Skeletal muscle tissue (tissue), 4 donors: ENCODE measurements around the gene PLXNA1. TPM values are rescaled to one million over a fixed set of nuclear protein-coding genes. Genes with fewer than 3 reads are reported as not detected.

Experiments used
- H3K27ac ChIP-seq: one replicate; pipeline ENCODE4 v1.7.0; 2013; ENCODE audit warnings: mild to moderate bottlenecking, low read depth, low read length, inconsistent platforms
- H3K27me3 ChIP-seq, 3 donors: one replicate each; pipeline ENCODE4 v1.7.0; 2013; ENCODE audit warnings: low read length in 3 of 3; ENCODE audit not compliant: control insufficient read depth in 3 of 3, insufficient read depth in 3 of 3
- H3K36me3 ChIP-seq, 3 donors: one replicate each; pipeline ENCODE4 v1.7.0; 2013; ENCODE audit warnings: low read length in 3 of 3; ENCODE audit not compliant: control insufficient read depth in 3 of 3, insufficient read depth in 3 of 3
- H3K4me1 ChIP-seq, 3 donors: one replicate each; pipeline ENCODE4 v1.7.0; 2013; ENCODE audit warnings: low read length in 3 of 3, mild to moderate bottlenecking in 3 of 3; ENCODE audit not compliant: control insufficient read depth in 3 of 3, insufficient read depth in 3 of 3
- H3K4me3 ChIP-seq, 3 donors: one replicate each; pipeline ENCODE4 v1.7.0; 2013; ENCODE audit warnings: low read length in 3 of 3
- H3K9ac ChIP-seq, 3 donors: one replicate each; pipeline ENCODE4 v1.7.0; 2013; ENCODE audit warnings: low read length in 3 of 3, mild to moderate bottlenecking in 3 of 3, moderate library complexity in 2 of 3, low read depth in 1 of 3
- H3K9me3 ChIP-seq, 3 donors: one replicate each; pipeline ENCODE4 v1.7.0; 2013; ENCODE audit warnings: low read length in 3 of 3; ENCODE audit not compliant: control insufficient read depth in 3 of 3
- total RNA-seq: library from RNA; depleted of rRNA; stranded (reverse); fragments of >200 nt; gene quantifications from one replicate; pipeline ENCODE4 v1.2.3, GENCODE V29; 2014
- donor health status: Osteomylitis.

The PLXNA1 gene
- total RNA-seq, 1 donor from 2014 or later: 17.7 TPM

- Histone ChIP-seq H3K4me3 (no peak overlapping the region), H3K27ac (no peak overlapping the region), H3K36me3 (peaks cover 2 to 6% (median 2%) of the 10 kb centered on the region in 3 donors), H3K4me1 (peaks cover 28 to 36% (median 29%) of the 10 kb centered on the region in 3 donors), H3K27me3 (no peaks in the 10 kb centered on the region), H3K9me3 (no peaks in the 10 kb centered on the region), H3K9ac (no peak overlapping the region)
Observed at GRCh38 chr3:127004641-127005397, 21.9 kb downstream of the PLXNA1 start.

- Histone ChIP-seq H3K27ac (no peak overlapping the region), H3K4me1 (peaks cover 17 to 25% (median 19%) of the 10 kb centered on the region in 3 donors), H3K9me3 (no peaks in the 10 kb centered on the region), H3K36me3 (peaks cover 2 to 6% (median 2%) of the 10 kb centered on the region in 3 donors), H3K27me3 (no peaks in the 10 kb centered on the region), H3K4me3 (no peak overlapping the region), H3K9ac (no peak overlapping the region)
Observed at GRCh38 chr3:127005864-127006500, 23.1 kb downstream of the PLXNA1 start.

GRCh38 chr3:127006781-127007436 lies 24.0 kb downstream of the PLXNA1 start:
- no peak overlapping the region for H3K9ac ChIP-seq
- no peak overlapping the region for H3K4me3 ChIP-seq
- H3K9me3 ChIP-seq: no peaks in the 10 kb centered on the region
- peaks cover 3 to 7% (median 3%) of the 10 kb centered on the region in 3 donors for H3K36me3 ChIP-seq
- H3K4me1 ChIP-seq: peaks cover 8 to 20% (median 11%) of the 10 kb centered on the region in 3 donors
- H3K27ac ChIP-seq: no peak overlapping the region
- no peaks in the 10 kb centered on the region for H3K27me3 ChIP-seq

- no peak overlapping the region for H3K4me3 ChIP-seq
- no peak overlapping the region for H3K9ac ChIP-seq
- peaks cover 12 to 21% (median 16%) of the 10 kb centered on the region in 3 donors for H3K36me3 ChIP-seq
- peaks cover 0 to 13% (median 4%) of the 10 kb centered on the region in 3 donors for H3K4me1 ChIP-seq
- H3K27ac ChIP-seq: no peak overlapping the region
- H3K9me3 ChIP-seq: no peaks in the 10 kb centered on the region
- no peaks in the 10 kb centered on the region for H3K27me3 ChIP-seq
Observed at GRCh38 chr3:127008236-127008635, 25.3 kb downstream of the PLXNA1 start.

GRCh38 chr3:127009531-127009930 lies 26.6 kb downstream of the PLXNA1 start:
- no peak overlapping the region for H3K27ac ChIP-seq
- H3K27me3 ChIP-seq: no peaks in the 10 kb centered on the region
- H3K9me3 ChIP-seq: no peaks in the 10 kb centered on the region
- no peak overlapping the region for H3K9ac ChIP-seq
- peaks cover 17 to 26% (median 25%) of the 10 kb centered on the region in 3 donors for H3K36me3 ChIP-seq
- H3K4me3 ChIP-seq: no peak overlapping the region
- peaks cover 0 to 10% (median 4%) of the 10 kb centered on the region in 3 donors for H3K4me1 ChIP-seq

- H3K9me3 ChIP-seq: no peaks in the 10 kb centered on the region
- no peak overlapping the region for H3K9ac ChIP-seq
- H3K36me3 ChIP-seq: peaks cover 19 to 37% (median 36%) of the 10 kb centered on the region in 3 donors
- no peak overlapping the region for H3K4me3 ChIP-seq
- H3K4me1 ChIP-seq: peaks cover 0 to 10% (median 4%) of the 10 kb centered on the region in 3 donors
- no peak overlapping the region for H3K27ac ChIP-seq
- H3K27me3 ChIP-seq: no peaks in the 10 kb centered on the region
Observed at GRCh38 chr3:127011270-127011992, 28.5 kb downstream of the PLXNA1 start.

GRCh38 chr3:127012091-127012490 lies 29.2 kb downstream of the PLXNA1 start:
- Histone ChIP-seq H3K9ac (no peak overlapping the region), H3K27ac (no peak overlapping the region), H3K36me3 (peaks cover 21 to 44% (median 38%) of the 10 kb centered on the region in 3 donors), H3K4me1 (peaks cover 0 to 10% (median 4%) of the 10 kb centered on the region in 3 donors), H3K9me3 (no peaks in the 10 kb centered on the region), H3K27me3 (no peaks in the 10 kb centered on the region), H3K4me3 (no peak overlapping the region)

- no peak overlapping the region for H3K4me3 ChIP-seq
- H3K27ac ChIP-seq: no peak overlapping the region
- no peak overlapping the region for H3K9ac ChIP-seq
- no peaks in the 10 kb centered on the region for H3K27me3 ChIP-seq
- no peaks in the 10 kb centered on the region for H3K9me3 ChIP-seq
- H3K36me3 ChIP-seq: peaks cover 29 to 51% (median 44%) of the 10 kb centered on the region in 3 donors
- H3K4me1 ChIP-seq: peaks cover 0 to 10% (median 4%) of the 10 kb centered on the region in 3 donors
Observed at GRCh38 chr3:127013181-127013580, 30.3 kb downstream of the PLXNA1 start.

GRCh38 chr3:127013758-127014535 lies 31.0 kb downstream of the PLXNA1 start:
- Histone ChIP-seq H3K4me3 (no peak overlapping the region), H3K27ac (no peak overlapping the region), H3K36me3 (peaks cover 35 to 58% (median 52%) of the 10 kb centered on the region in 3 donors)

More at GRCh38 chr3:127013758-127014535, 31.0 kb downstream of the PLXNA1 start:
- no peak overlapping the region for H3K9ac ChIP-seq
- no peaks in the 10 kb centered on the region for H3K9me3 ChIP-seq
- H3K27me3 ChIP-seq: no peaks in the 10 kb centered on the region
- H3K4me1 ChIP-seq: peaks cover 0 to 6% (median 4%) of the 10 kb centered on the region in 3 donors
